Pancreas (tissue), 10 donors: Measurements from ENCODE around the gene CTH. TPM values are rescaled to one million over a fixed set of nuclear protein-coding genes. Genes with fewer than 3 reads are reported as not detected.

ENCODE experiments used
- ATAC-seq, 4 donors: fragments of 200-7000 bp; cut with Tn5 transposase; one replicate each; pipeline versions ENCODE4 v1.8.0 to v1.9.1; 2020; ENCODE audit warnings: mild to moderate bottlenecking in 4 of 4, moderate library complexity in 4 of 4
- DNase-seq, 6 donors: peaks; one replicate each; pipeline ENCODE4 v3.0.0-alpha.2; 2020
- FAIRE-seq: peaks from 2 replicates; lab custom pipeline; 2012; peaks lifted over from hg19 to GRCh38; lab: Jason Lieb, UNC
- H3K27ac ChIP-seq, 4 donors: fragments of 200-600 bp; sonication (generic); 1 replicate in 3 of 4; 2 replicates in 1 of 4; pipeline versions ENCODE4 v1.5.0 to v1.8.0; 2020
- H3K27me3 ChIP-seq, 4 donors: fragments of 200-600 bp; one replicate each; pipeline ENCODE4 v1.8.0; 2021
- H3K36me3 ChIP-seq, 3 donors: fragments of 200-600 bp; sonication (generic) in 1 of 3; one replicate each; pipeline versions ENCODE4 v1.5.0 to v1.8.0; 2020 to 2021
- H3K4me1 ChIP-seq, 3 donors: fragments of 200-600 bp; one replicate each; pipeline ENCODE4 v1.8.0; 2021
- H3K4me3 ChIP-seq, 4 donors: fragments of 200-600 bp; sonication (generic) in 2 of 4; one replicate each; pipeline versions ENCODE4 v1.5.0 to v1.8.0; 2020 to 2021
- H3K9me3 ChIP-seq, 4 donors: fragments of 200-600 bp; one replicate each; pipeline ENCODE4 v1.8.0; 2021
- WGBS, 2 donors: extraction: QIAGEN DNeasy Blood & Tissue Kit; methylation state at CpG; one replicate each; pipeline ENCODE4 v1.1.7; 2013; 5-methylcytosine and 5-hydroxymethylcytosine counted together
- intact Hi-C, 3 donors: fragments of 100-400 bp; cut with DNase I; formaldehyde crosslinking; loops; one replicate each; pipeline versions ENCODE4 v1.11.1 to v1.14.2; 2022
- polyA plus RNA-seq, 2 donors: library from polyadenylated mRNA; stranded (reverse); fragments of 200-250 nt; gene quantifications; one replicate each; pipeline ENCODE4 v1.2.3, GENCODE V29; 2013
- total RNA-seq, 6 donors: library from RNA; stranded (reverse); fragmentation: NEBNext Ultra II Directional in 4 of 6; extraction: Animal tissue kit (Norgen Biotek cat#: 25700) in 4 of 6; gene quantifications; one replicate each; pipeline versions ENCODE4 v1.2.1 to v1.2.4, GENCODE V29; 2021 to 2023
- TF ChIP-seq, protein P1 (sequence below), 4 donors: fragments of 200-600 bp; sonication (generic) in 3 of 4; IDR thresholded peaks; one replicate each; pipeline versions ENCODE4 v1.5.0 to v1.8.0; 2021; ENCODE audit warnings: antibody characterized with exemption in 4 of 4
- donor health status: healthy with polysubstance abuse.
- donor health status: DM: no; HTN: no; CAD: no; lungs with moderate emphysema.
- donor health status: DM: no; HTN: no; CAD: no.
- donor health status: control.
- donor health status: control.
- donor health status: Bipolar disorder and iron deficiency.
- donor health status: DM: yes; HTN: yes; CAD: no.
- donor health status: DM: no; HTN: no; CAD: no.
- donor health status: DM: no; HTN: no; CAD: no.
- donor health status: DM: yes; HTN: yes; CAD: no.

CTH gene
- total and polyA plus RNA-seq, 8 donors, result 3.3 to 39.7 (median 5.2) TPM

DNA sequence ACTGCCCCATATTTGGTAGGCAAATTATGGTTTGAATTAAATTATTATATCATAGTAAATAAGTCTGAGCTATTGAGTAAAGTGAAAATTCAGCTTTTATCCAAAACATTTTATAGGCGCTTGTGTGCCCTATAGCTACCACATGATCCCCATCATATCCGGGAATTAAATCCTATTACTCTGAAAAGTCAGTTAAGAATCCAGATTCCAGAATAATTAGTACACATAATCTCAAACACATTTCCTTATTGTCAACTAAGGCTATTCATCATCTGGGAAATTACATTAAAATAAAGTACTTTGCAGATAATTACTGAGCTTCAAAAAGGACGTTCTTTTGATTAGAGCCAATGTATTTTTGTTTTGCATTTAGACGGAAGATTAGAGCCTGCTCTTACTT, 72.3 kb downstream of the CTH start:
- no peak for ATAC-seq
- no peak for DNase-seq
- intact Hi-C loops, result no loop called here
- H3K4me3 ChIP-seq, result no peak overlapping the region
- TF ChIP-seq, protein P1, sequence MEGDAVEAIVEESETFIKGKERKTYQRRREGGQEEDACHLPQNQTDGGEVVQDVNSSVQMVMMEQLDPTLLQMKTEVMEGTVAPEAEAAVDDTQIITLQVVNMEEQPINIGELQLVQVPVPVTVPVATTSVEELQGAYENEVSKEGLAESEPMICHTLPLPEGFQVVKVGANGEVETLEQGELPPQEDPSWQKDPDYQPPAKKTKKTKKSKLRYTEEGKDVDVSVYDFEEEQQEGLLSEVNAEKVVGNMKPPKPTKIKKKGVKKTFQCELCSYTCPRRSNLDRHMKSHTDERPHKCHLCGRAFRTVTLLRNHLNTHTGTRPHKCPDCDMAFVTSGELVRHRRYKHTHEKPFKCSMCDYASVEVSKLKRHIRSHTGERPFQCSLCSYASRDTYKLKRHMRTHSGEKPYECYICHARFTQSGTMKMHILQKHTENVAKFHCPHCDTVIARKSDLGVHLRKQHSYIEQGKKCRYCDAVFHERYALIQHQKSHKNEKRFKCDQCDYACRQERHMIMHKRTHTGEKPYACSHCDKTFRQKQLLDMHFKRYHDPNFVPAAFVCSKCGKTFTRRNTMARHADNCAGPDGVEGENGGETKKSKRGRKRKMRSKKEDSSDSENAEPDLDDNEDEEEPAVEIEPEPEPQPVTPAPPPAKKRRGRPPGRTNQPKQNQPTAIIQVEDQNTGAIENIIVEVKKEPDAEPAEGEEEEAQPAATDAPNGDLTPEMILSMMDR (IDR thresholded peaks at IDR 0.05), result no peak
- no peaks in the 10 kb centered on the region for H3K27me3 ChIP-seq
- H3K27ac ChIP-seq, result no peak overlapping the region
- WGBS, 2 donors, result 89 to 91% methylated on average over 4 of the region's 4 CpGs
- H3K9me3 ChIP-seq, result no peaks in the 10 kb centered on the region
- no peaks in the 10 kb centered on the region for H3K36me3 ChIP-seq
- H3K4me1 ChIP-seq, result peaks cover 0 to 8% (median 7%) of the 10 kb centered on the region in 3 donors
- no peak for FAIRE-seq

DNA sequence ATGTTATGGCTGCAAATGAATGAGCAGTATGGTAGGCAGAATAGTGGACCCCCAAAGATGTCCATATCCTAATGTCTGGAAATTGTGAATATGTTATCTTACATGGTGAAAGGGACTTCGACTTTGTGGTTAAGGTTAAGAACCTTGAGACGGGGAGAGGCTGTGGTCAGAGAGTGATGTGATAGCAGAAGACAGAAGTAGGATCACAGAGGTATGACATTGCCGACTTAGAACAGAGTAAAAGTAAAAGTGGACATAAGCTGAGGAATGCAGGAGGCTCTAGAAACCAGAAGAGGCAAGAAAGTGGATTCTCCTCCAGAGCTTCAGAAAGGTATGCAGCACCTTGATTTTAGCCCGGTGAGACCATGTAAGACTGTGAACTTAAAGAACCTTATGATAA, 74.6 kb downstream of the CTH start:
- H3K4me1 ChIP-seq, result peaks cover 0 to 8% (median 7%) of the 10 kb centered on the region in 3 donors
- H3K36me3 ChIP-seq, result no peaks in the 10 kb centered on the region
- intact Hi-C loops, result no loop called here
- no peaks in the 10 kb centered on the region for H3K9me3 ChIP-seq
- 60 to 65% methylated on average over 4 of the region's 4 CpGs for WGBS, 2 donors
- TF ChIP-seq, protein P1 (IDR thresholded peaks at IDR 0.05), result no peak
- FAIRE-seq, result no peak
- ATAC-seq, result no peak
- H3K27me3 ChIP-seq, result no peaks in the 10 kb centered on the region
- no peak for DNase-seq
- no peak overlapping the region for H3K4me3 ChIP-seq
- no peak overlapping the region for H3K27ac ChIP-seq

DNA sequence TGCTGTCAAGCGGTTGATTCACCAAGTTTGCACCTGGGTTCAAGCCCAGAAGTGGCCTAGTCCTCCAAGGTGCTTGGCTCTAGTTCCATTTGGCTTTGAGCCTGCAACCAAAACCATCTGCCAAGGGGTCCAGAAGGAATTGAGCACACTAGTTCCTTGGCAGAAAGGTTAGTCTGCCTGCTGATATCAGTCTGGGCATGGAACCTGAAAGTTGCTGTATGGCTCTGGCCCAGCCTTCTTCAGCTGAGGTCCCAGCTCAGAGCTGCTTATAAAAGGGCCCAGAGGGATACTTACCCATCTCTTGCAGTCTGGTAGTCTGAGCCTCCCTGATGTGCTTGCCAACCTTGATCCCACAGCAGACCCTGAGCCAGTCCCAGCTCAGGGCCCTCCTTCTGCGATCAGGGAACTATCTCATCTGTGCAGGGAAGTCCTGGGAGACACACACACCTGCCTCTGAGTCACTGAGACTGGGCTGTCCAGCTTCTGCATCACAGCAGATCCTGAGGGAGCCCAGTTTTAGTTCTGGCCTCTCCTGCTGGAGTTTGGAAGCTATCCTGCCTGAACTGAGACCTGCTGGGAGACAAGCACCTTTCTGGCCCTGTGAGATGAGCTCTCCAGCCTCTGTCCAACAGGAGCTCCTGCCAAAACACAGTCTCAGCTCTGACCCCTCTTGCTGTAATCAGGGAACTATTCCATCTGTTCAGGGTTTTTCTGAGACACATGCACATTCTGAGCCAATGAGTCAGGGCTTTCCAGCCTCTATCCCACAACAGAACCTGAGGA, 75.8 kb downstream of the CTH start:
- peak in 5 of 6 donors; percentile 45 to 78 (median 63) for DNase-seq
- 25 to 32% methylated on average over 2 of the region's 2 CpGs for WGBS, 2 donors
- no peaks in the 10 kb centered on the region for H3K9me3 ChIP-seq
- ATAC-seq, result peak; percentile 85 to 91 (median 89)
- FAIRE-seq, result no peak
- H3K27me3 ChIP-seq, result no peaks in the 10 kb centered on the region
- intact Hi-C loops, result no loop called here
- no peak overlapping the region for H3K4me3 ChIP-seq
- H3K4me1 ChIP-seq, result peaks cover 0 to 8% (median 7%) of the 10 kb centered on the region in 3 donors
- TF ChIP-seq, protein P1 (IDR thresholded peaks at IDR 0.05), result no peak
- H3K36me3 ChIP-seq, result no peaks in the 10 kb centered on the region
- peak overlapping the region in 3 of 4 donors; percentile 45 to 57 (median 48) for H3K27ac ChIP-seq

DNA sequence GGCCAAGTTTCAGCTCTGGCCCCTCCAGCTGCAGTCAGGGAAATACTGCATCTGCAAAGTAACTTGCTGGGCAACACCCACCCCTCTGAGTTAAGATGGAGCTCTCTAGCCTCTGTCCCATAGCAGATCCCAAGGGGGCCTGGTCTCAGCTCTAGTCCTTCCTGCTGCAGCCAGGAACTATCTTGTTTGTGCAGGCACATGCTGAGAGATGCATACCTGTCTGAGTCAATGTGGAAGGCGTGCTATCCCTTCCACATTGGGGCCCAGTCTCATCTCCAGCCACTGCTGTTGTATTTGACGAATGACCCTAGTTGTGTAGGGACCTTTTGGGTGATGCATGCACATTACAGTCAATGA, 76.4 kb downstream of the CTH start:
- no peak for FAIRE-seq
- 91 to 98% methylated on average over 2 of the region's 2 CpGs for WGBS, 2 donors
- H3K4me3 ChIP-seq, result no peak overlapping the region
- H3K9me3 ChIP-seq, result no peaks in the 10 kb centered on the region
- H3K27ac ChIP-seq, result peak overlapping the region in 2 of 4 donors; percentile 48 to 57
- intact Hi-C loops, result no loop called here
- H3K4me1 ChIP-seq, result peaks cover 0 to 8% (median 7%) of the 10 kb centered on the region in 3 donors
- no peaks in the 10 kb centered on the region for H3K36me3 ChIP-seq
- H3K27me3 ChIP-seq, result no peaks in the 10 kb centered on the region
- DNase-seq, result no peak
- TF ChIP-seq, protein P1 (IDR thresholded peaks at IDR 0.05), result no peak
- ATAC-seq, result no peak
